K562 (cell line): ENCODE measurements around the gene FBXL13. TPM values are rescaled to one million over a fixed set of nuclear protein-coding genes. Genes with fewer than 3 reads are reported as not detected.

ENCODE experiments used
- ARID1B ChIP-seq: fragments of 450-650 bp; IDR thresholded peaks from 2 replicates; pipeline ENCODE4 v1.6.1; 2016; ENCODE audit warnings: antibody characterized with exemption, mild to moderate bottlenecking, inconsistent platforms
- CEBPB ChIP-seq: fragments of 450-650 bp; IDR thresholded peaks from 2 replicates; pipeline ENCODE4 v1.6.1; 2016; ENCODE audit warnings: missing genetic modification characterization, missing compliant biosample characterization
- CHD2 ChIP-seq: IDR thresholded peaks from 2 replicates; pipeline ENCODE4 v1.6.1; 2011; ENCODE audit warnings: low read depth, low read length
- CTBP1 ChIP-seq: fragments of 450-650 bp; IDR thresholded peaks from 2 replicates; pipeline ENCODE4 v1.6.1; 2016; ENCODE audit warnings: borderline replicate concordance
- DACH1 ChIP-seq: fragments of 450-650 bp; IDR thresholded peaks from 2 replicates; pipeline ENCODE4 v1.6.1; 2018; ENCODE audit not compliant: partially characterized antibody
- EGR1 ChIP-seq: fragments of 450-650 bp; conservative IDR thresholded peaks from 2 replicates; pipeline ENCODE4 v1.6.1; 2017; ENCODE audit warnings: mild to moderate bottlenecking
- ELF1 ChIP-seq: fragments of 200-800 bp; sonication (Bioruptor generic); IDR thresholded peaks from 2 replicates; pipeline ENCODE4 v1.6.1; 2016; ENCODE audit warnings: missing genetic modification characterization, missing compliant biosample characterization
- GABPB1 ChIP-seq: sonication (generic); formaldehyde crosslinking; IDR thresholded peaks from 2 replicates; pipeline ENCODE4 v1.8.0; 2022; ENCODE audit warnings: mild to moderate bottlenecking, missing genetic modification reagents
- GTF2E2 ChIP-seq: fragments of 200-800 bp; sonication (Bioruptor generic); IDR thresholded peaks from 2 replicates; pipeline ENCODE4 v1.6.1; 2016; ENCODE audit warnings: missing genetic modification characterization, missing compliant biosample characterization
- HBP1 ChIP-seq: fragments of 450-650 bp; formaldehyde crosslinking; IDR thresholded peaks from 2 replicates; pipeline ENCODE4 v1.4.0; 2022; ENCODE audit warnings: missing genetic modification characterization
- HNRNPLL ChIP-seq: fragments of 200-400 bp; formaldehyde crosslinking; IDR thresholded peaks from 2 replicates; pipeline ENCODE4 v1.6.1; 2017; ENCODE audit warnings: low read length, low read depth, mild to moderate bottlenecking; ENCODE audit not compliant: poor library complexity, severe bottlenecking
- KAT7 ChIP-seq: sonication (generic); formaldehyde crosslinking; IDR thresholded peaks from 2 replicates; pipeline ENCODE4 v1.8.0; 2022; ENCODE audit warnings: missing genetic modification reagents, mild to moderate bottlenecking, borderline replicate concordance
- MBD2 ChIP-seq: sonication (generic); IDR thresholded peaks from 2 replicates; pipeline ENCODE4 v1.6.1; 2016; ENCODE audit warnings: low read depth, borderline replicate concordance
- NR4A1 ChIP-seq, 2 experiments: fragments of 250-450 bp in 1 of 2; fragments of 450-650 bp in 1 of 2; sonication (Bioruptor Pico) in 1 of 2; IDR thresholded peaks; 2 replicates each; pipeline versions ENCODE4 v1.4.0 to v1.6.1; 2016 to 2020; ENCODE audit warnings: mild to moderate bottlenecking in 2 of 2, missing compliant biosample characterization in 1 of 2, missing genetic modification characterization in 1 of 2, moderate library complexity in 1 of 2
- OTX1 ChIP-seq: fragments of 450-650 bp; formaldehyde crosslinking; IDR thresholded peaks from 2 replicates; pipeline ENCODE4 v1.4.0; 2022; ENCODE audit warnings: mild to moderate bottlenecking
- RCOR1 ChIP-seq, 2 experiments: IDR thresholded peaks; 2 replicates each; pipeline ENCODE4 v1.6.1; 2012; ENCODE audit warnings: low read depth in 2 of 2, low read length in 2 of 2, borderline replicate concordance in 1 of 2, improper control_type of control experiment in 1 of 2
- RFX7 ChIP-seq: fragments of 250-450 bp; sonication (Bioruptor Pico); IDR thresholded peaks from 2 replicates; pipeline ENCODE4 v1.5.1; 2021; ENCODE audit warnings: mild to moderate bottlenecking
- SMARCC2 ChIP-seq: fragments of 450-650 bp; IDR thresholded peaks from 2 replicates; pipeline ENCODE4 v1.6.1; 2017; ENCODE audit warnings: antibody characterized with exemption, moderate library complexity, mild to moderate bottlenecking, low read depth
- SNIP1 ChIP-seq: fragments of 450-650 bp; IDR thresholded peaks from 2 replicates; pipeline ENCODE4 v1.7.1; 2017; ENCODE audit warnings: low read depth, mild to moderate bottlenecking
- SP1 ChIP-seq: sonication (generic); formaldehyde crosslinking; IDR thresholded peaks from 2 replicates; pipeline ENCODE4 v1.8.1; 2022; ENCODE audit warnings: mild to moderate bottlenecking, missing genetic modification reagents
- TCF7 ChIP-seq: sonication (generic); IDR thresholded peaks from 2 replicates; pipeline ENCODE4 v1.6.1; 2016; ENCODE audit warnings: antibody characterized with exemption, borderline replicate concordance
- THRA ChIP-seq: fragments of 450-650 bp; IDR thresholded peaks from 2 replicates; pipeline ENCODE4 v1.6.1; 2017; ENCODE audit warnings: mild to moderate bottlenecking, moderate library complexity
- TOE1 ChIP-seq, 2 experiments: fragments of 450-650 bp in 1 of 2; sonication (generic) in 1 of 2; formaldehyde crosslinking in 1 of 2; IDR thresholded peaks; 2 replicates each; pipeline versions ENCODE4 v1.7.1 to v1.8.0; 2016 to 2022; ENCODE audit warnings: borderline replicate concordance in 2 of 2, mild to moderate bottlenecking in 2 of 2, antibody characterized with exemption in 1 of 2, inconsistent platforms in 1 of 2, low read depth in 1 of 2, missing genetic modification reagents in 1 of 2, moderate library complexity in 1 of 2
- XRCC3 ChIP-seq: fragments of 450-650 bp; IDR thresholded peaks from 2 replicates; pipeline ENCODE4 v1.6.1; 2017; ENCODE audit warnings: mild to moderate bottlenecking, moderate library complexity
- ZBTB2 ChIP-seq: fragments of 450-650 bp; IDR thresholded peaks from 2 replicates; pipeline ENCODE4 v1.6.1; 2016; ENCODE audit warnings: antibody characterized with exemption
- ZNF197 ChIP-seq: fragments of 200-800 bp; sonication (Bioruptor generic); IDR thresholded peaks from 2 replicates; pipeline ENCODE4 v1.6.1; 2016; ENCODE audit warnings: low read depth, missing genetic modification characterization, missing compliant biosample characterization
- polyA plus RNA-seq, 8 experiments: library from polyadenylated mRNA; depleted of rRNA in 4 of 8; stranded (reverse) in 5 of 8; unstranded in 3 of 8; fragments of >200 nt; fragmentation: Nextera tagmentation in 2 of 8; fragmentation: Illumina TruSeq in 1 of 8; extraction: Ambion mirVana in 2 of 8; extraction: Trizol in 1 of 8; gene quantifications; 2 replicates each; pipeline versions ENCODE4 v1.2.1 to v1.2.3, GENCODE V29; 2011 to 2014; ENCODE audit warnings: inconsistent platforms in 1 of 8, missing spikeins in 1 of 8
- total RNA-seq, 7 experiments: library from RNA; depleted of rRNA in 6 of 7; stranded (reverse); fragments of >200 nt in 6 of 7; fragmentation: Illumina TruSeq in 2 of 7; extraction: Trizol in 2 of 7; gene quantifications; 2 replicates each; pipeline versions ENCODE4 v1.2.1 to v1.2.3, GENCODE V29; 2011 to 2021; ENCODE audit warnings: low replicate concordance in 1 of 7

Gene FBXL13
- total and polyA plus RNA-seq, 9 of the 15 experiments (the other 6 are each of a cell fraction or from before 2014, with no cell fraction given), result 16.3 to 55.0 (median 25.4) TPM

DNA sequence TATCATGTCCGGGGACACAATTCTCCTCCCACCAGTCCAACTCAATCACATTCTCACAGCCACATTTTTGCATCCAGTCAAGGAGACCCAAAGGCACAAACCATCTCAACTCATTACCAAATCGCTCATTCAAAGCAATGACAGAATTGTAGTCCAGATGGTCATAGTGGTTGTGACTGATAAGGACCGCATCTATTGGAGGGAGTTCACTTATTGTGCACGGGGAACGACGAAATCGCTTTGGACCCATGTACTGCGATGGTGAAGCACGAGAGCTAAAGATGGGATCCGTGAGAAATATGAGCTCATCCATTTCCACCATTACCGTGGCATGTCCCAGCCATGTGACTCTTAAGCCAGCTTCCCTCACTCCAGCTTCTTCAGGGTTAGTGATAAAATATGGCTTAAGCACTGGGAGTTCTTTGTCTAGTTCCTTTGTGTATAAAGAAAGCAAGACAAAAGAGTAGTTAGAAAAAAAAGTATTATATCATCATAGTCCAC is 45.2 kb upstream of the FBXL13 start (continued):
- no peak for TF ChIP-seq OTX1 (CRISPR knock-in tag)
- peak; percentile 82 for TF ChIP-seq SP1 (CRISPR knock-in tag)
- TF ChIP-seq KAT7, result peak; percentile 63; the same call in 1 of the 2 replicates
- TF ChIP-seq TCF7, result peak; percentile 51; the same call in 1 of the 2 replicates
- no peak for TF ChIP-seq XRCC3
- peak; percentile 83 for TF ChIP-seq DACH1
- TF ChIP-seq ZNF197 (CRISPR knock-in tag), result peak; percentile 46; the same call in 1 of the 2 replicates
- TF ChIP-seq HNRNPLL, result peak; percentile 31
- TF ChIP-seq GTF2E2 (tag), result no peak; the same call in 1 of the 2 replicates
- peak; percentile 84 for TF ChIP-seq TOE1 (IDR thresholded peaks at IDR 0.05; ENCODE audit: borderline replicate concordance)
- peak; percentile 24; the same call in 1 of the 2 replicates for TF ChIP-seq TOE1 (CRISPR knock-in tag; IDR thresholded peaks at IDR 0.05; ENCODE audit: borderline replicate concordance, low read depth)
- no peak for TF ChIP-seq NR4A1 (CRISPR knock-in tag; IDR thresholded peaks at IDR 0.05)
- TF ChIP-seq NR4A1 (tag; IDR thresholded peaks at IDR 0.05), result peak; percentile 86
- peak; percentile 57; the same call in 1 of the 2 replicates for TF ChIP-seq GABPB1
- TF ChIP-seq THRA, result no peak
- TF ChIP-seq RFX7, result no peak
- peak; percentile 39; the same call in 1 of the 2 replicates for TF ChIP-seq CHD2
- TF ChIP-seq MBD2, result peak; percentile 82; the same call in 1 of the 2 replicates
- TF ChIP-seq ZBTB2, result peak; percentile 82
- peak; percentile 80 for TF ChIP-seq EGR1
- peak; percentile 89 for TF ChIP-seq CEBPB (tag)
- peak; percentile 80; the same call in 1 of the 2 replicates for TF ChIP-seq HBP1 (CRISPR knock-in tag)
- TF ChIP-seq SNIP1, result no peak
- TF ChIP-seq SMARCC2, result peak; percentile 92
- peak; percentile 97 to 99 for TF ChIP-seq RCOR1 (IDR thresholded peaks at IDR 0.05; ENCODE audit: borderline replicate concordance in 1 of 2, low read depth in 2 of 2, low read length in 2 of 2)
- TF ChIP-seq ELF1, result no peak
- peak; percentile 100 for TF ChIP-seq CTBP1
- TF ChIP-seq ARID1B, result peak; percentile 99
